Amniotic epithelial cell (primary cell): ENCODE results near the gene ATP13A3.

ENCODE experiments used
- DNase-seq: peaks from one replicate; pipeline ENCODE4 v3.0.0-alpha.2; 2010; ENCODE audit warnings: low read depth

ATP13A3 gene

DNA sequence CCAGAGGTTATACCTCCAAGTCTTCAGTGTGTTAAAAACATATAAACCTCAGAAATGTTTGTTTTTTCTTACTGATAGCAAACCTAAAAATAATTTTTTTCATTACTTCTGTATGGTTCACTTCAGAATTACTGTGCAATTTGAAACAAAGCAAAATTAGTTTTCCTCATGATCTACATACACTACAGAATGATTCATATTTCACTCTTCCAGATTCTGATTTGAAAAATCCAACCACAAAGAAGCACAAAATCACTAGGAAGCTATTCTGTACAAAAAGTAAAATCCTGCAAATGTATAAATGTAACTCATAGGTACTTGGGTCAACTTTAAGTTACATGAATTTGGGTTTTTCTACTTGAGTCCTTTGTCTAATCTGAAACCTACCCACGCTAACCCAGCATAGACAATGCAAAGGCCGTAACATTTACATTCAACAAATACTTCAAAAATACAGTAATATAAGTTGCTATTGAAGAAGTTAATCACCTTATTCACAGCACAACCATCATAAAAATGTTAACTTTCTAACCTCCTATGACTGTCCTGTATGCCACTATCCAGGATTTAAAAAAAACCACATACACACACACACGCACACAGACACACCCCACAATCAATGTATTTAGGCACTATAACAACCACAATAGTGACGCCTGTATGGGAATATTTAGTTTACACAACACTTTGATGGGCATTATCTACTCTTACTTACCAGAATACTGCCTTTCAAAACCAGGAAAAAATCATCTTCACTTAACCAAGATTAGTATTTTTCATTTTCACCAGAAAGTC lies 11.5 kb downstream of the ATP13A3 start:
- DNase-seq, result no peak

DNA sequence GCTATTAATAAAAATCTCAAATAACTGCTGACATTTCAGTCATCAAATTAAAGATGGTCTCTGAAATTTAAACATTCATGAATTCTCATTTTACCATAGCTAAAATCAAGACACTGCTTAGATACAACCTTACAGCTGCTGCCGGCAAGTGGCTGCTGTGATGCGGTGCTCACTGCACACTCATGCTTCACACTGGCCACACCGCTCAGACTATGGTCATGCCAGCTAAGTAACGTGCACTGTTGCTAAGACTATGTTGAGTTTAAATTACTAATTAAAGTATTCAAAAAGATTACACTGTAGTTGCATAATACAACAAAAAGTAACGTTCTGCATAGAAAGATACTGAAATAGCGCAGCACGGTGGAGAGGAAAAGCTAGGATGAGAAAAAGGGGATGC lies 12.1 kb downstream of the ATP13A3 start:
- DNase-seq, result no peak

DNA sequence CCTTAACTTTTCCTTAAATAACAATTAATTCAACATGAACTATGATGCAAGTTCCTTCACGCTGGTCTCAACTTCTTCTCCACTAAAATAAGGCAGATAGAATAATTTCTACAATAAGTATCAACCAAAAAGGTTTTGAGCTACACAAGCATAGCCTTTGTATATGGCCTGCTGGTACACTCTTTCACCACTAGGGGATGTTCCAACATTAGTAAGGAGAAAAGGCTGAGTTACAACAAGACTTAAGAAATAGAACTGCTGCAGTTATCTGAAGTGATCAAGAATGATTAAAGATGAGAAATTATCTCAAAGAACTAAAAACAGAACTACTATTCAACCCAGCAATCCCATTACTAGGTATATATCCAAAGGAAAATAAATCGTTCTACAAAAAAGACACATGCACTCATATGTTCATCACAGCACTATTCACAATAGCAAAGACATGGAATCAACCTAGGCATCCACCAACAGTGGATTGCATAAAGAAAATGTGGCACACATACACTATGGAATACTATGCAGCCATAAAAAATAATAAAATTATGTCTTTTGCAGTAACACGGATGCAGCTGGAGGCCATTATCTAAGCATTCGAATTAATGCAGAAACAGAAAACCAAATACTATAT lies 14.4 kb downstream of the ATP13A3 start:
- peak; percentile 81 for DNase-seq

DNA sequence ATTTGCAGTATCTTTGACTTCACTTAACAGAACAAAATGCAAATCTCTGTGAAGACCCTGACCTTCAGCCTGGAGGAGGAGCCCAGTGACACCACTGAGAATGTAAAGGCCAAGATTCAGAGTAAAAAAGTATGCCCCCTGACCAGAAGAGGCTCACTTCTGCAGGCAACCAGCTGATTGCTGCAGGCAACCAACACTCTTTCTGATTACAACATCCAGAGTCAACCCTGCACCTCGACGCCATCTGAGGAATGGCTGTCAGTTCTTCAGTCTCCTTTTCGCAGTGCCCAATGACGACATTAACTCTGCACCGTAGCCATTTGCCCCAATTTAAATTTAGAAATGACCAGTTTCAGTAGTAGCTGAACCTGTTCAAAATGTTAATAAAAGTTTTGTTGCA lies 14.9 kb downstream of the ATP13A3 start:
- no peak for DNase-seq

DNA sequence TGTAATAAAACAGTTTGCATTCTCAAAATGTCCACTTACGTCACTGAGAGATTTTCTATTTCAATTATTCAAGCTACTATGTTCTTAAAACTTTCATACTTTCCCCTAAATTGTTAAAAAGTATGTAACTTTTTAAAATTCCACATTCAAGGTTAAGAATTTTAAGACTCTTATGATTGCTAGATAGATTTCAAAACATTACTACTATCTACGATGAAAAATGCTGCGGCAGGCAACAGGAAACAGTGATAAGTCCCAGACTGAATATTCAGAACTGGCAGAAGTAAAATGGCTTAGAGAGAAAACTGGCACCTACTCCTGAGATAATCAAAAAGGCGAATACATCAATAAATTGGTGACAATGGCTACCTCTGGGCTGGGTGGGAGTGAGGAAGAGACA lies 16.2 kb downstream of the ATP13A3 start:
- DNase-seq, result peak; percentile 57

DNA sequence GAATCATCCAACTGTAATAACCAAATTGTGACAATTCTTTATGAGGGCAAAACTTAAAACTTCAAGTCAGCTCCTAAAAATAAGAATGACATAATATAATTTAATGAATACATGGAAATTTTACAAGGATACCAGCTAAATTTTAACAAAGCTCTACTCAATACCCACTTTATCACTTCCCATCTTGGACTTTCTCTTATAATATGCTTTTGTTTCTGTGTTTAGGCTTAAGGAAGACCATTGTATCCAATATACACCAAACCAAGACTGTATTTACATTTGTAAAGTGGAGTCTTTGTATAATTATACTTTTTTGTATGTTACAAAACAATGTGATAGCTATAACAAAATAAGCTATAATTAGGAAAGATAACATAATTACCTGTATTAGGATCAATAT lies 16.8 kb downstream of the ATP13A3 start:
- no peak for DNase-seq

DNA sequence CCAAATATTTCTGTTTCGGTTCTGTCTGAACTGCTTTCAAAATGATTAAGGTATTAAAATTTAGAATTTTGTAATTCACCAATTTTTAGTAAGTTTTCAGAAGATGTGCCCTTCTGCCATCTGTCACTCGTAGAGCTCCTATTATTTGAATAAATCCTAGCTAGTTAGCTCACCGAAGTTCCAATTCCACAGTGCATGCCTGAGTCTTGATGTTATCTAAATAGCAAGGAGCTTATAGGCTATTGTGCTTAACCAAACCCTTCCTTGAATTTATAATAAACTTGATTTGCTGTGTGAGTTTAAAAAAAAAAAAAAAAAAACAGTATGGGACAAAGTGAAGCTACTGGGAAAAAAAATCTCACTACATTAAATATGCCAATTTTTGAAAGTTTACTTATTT lies 18.7 kb downstream of the ATP13A3 start:
- no peak for DNase-seq

DNA sequence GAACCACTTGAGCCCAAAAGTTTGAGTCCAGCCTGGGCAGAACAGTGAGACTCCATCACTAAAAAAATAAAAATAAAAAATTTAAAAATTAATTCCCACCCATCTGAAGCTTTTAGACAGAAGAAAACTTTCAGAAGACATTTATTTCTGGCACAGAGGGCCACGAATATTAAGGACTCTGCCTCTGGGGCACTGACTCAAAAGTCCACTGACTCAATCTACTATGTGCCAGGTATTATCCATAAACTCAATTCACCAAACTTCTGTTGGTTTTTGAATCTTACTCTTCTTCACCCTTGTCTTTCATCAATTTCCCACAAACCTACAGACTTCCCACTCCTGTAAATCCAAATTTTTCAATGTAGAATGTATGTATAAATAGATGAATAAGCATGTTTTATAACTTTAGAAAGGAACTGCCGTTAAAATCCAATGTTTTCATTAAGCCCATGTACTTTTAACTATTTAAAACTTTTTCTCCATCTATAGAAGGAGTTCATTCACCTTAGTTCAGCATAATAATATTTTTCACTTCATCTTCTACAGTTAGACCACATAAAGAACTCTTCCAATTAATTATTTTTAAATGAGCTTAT lies 19.9 kb downstream of the ATP13A3 start:
- DNase-seq, result no peak

DNA sequence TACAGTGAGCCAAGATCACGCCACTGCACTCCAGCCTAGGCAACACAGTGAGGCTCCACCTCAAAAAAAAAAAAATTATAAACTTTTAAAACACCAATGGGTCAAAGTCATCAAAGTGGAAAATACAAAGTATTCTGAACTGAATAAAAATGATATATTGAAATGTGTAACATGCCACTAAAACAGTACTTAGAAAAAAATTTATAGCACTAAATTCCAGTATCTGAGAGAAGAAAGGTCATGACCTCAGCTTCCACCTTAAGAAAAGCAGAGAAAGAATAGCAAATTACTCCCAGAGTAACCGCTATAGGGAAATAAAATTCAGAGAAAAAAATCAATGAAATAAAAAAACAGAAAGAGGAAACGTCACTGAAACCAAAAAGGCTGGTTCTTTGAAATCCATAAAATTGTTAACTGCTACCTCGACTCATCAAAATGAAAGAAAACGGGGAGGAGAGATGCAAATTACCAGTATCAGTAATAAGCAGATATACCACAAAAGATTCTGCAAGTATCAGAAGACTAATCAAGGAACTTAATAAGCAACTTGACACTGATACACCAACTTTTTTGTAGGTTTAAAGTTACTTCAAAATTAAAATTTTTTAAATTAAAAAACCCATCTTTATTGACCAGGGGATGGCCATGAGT lies 20.8 kb downstream of the ATP13A3 start:
- DNase-seq, result no peak

DNA sequence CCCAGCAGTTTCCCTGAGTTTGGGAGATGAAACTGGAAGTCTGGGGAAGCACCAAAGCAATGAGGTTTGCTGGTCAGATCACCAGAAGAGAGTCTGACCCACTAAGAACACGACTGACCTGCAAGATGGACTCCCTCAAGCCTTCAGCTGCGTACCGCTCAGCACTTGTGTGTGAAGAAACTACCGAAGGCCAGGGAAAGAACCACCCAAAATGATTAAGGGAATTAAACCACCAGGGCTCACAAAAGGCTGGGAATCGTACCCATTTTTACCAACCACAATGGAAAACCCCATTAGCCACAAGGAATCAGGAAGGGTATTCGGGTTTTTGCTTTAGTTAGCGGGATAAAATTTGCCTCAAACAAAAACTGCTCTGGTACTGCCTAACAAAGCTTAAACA lies 21.6 kb downstream of the ATP13A3 start:
- no peak for DNase-seq

DNA sequence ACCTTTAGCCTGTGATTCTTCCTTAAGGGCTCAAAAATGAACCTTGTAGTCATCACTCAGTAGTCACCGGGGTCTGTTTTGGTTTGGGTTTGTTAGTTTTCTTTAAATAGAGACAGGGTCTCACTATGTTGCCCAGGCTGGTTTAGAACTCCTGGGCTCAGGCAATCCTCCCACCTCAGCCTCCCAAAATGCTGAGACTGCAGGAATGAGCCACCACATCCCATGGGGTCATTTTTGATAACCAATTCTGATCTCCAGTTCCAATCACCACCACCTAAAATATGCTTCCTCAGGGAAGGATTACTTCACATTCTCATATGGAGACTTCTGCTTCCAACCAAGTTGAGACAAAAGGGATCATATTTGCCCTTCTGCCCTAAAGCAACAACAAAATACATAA lies 22.1 kb downstream of the ATP13A3 start:
- no peak for DNase-seq

DNA sequence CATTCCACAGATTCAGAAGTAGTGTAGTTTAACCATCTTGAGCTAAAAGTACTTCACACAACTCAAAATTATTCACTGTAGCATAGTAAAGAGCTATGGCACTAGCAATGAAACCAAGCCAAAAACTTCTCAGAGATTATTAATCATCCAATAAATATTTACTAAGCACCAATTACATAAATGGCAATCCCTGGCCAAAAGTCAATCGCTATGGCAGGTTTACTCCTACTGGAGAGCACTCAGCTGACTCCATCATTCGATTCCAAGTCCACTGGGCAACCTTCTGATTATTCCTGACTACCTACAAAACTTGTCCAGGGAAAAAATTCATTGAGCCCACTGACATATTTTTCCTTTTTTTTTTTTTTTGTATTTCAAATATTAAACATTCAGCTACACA lies 23.9 kb downstream of the ATP13A3 start:
- DNase-seq, result no peak

DNA sequence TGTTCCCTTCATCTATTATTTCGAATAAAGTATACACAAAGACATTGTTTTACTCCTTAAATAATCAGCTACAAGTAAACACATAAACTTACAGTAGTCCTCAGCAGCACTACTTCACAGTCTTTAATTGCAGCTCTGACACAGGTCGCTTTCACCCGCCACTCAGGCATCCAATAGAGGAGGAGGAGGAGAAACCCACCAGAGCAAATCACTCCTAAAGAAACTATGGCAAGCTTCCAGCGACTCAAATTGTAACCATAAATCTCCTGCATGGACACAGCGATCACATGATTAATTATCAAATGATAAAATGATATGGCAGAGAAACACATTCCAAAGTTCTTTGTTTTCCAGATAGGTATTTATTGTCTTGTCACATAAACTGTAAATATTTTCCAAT lies 26.2 kb downstream of the ATP13A3 start:
- no peak for DNase-seq

DNA sequence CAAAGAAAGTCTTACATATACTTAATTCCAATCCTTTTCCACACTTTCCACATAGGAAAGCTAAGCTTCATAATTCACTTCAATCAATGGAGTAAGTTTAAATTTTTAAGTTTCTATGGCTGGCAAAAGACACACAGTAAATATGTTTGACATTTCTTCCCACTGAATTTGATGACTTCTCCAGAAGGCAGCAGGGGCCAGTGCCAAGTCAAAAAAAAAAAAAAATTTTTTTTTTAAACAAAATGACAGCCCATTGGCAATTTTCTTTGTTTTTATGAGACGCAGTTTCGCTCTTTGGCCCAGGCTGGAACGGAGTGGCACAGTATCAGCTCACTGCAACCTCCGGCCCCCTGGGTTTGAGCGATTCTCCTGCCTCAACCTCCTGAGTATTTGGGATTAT lies 28.7 kb downstream of the ATP13A3 start:
- no peak for DNase-seq

DNA sequence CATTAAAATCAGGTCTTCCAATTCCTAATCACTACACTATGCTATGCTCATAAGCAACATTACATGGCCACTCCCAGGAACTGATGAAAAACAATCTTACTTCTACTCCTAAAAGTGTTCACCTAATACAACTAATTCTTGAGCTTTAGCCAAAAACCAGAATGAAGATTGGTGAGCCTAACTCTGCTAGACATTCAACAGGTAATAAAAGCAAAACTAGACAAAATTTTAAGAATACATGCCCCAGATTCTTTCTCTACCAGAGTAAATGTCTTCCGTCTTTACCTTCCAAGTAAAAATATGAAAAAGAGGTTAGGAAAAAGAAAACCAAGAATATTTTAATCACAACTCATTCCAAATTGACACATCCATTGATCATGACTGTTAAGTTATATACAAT lies 31.3 kb downstream of the ATP13A3 start:
- no peak for DNase-seq

DNA sequence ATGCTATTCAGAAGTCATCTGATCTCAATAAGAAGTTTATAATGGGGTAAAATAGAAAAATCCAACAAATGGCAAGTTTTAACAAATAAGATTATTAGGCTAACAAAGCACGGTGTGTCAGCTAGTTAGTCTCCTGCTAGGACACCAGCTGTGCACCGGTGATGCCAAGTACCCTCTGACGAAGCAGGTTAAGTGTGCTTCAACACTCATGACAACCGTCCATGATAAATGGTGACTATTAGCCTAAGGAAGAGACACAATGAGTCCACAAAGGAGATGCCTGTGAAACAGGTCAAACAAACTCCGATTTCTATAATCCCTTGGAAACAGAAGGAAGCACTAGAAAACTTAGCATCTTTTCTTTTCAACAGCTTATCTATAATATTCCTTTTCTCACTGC lies 36.5 kb downstream of the ATP13A3 start:
- DNase-seq, result no peak

DNA sequence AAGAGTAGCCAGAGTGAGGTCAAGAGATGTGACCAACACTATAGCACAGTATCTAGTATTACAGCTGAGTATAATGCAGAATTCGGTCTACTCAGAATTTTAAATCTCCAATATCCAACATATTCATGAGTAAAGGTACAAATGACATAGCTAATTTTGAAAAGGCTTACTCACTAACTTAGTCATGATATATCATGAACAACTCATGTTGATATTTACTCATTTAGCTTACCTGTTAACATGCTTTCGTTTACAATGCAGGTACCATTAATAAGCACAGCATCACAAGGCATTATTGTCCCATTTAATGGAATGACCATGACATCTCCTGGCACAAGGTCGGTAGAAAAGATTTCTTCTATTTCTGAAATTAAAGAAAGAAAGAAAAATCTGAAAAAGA lies 36.9 kb downstream of the ATP13A3 start:
- DNase-seq, result no peak

DNA sequence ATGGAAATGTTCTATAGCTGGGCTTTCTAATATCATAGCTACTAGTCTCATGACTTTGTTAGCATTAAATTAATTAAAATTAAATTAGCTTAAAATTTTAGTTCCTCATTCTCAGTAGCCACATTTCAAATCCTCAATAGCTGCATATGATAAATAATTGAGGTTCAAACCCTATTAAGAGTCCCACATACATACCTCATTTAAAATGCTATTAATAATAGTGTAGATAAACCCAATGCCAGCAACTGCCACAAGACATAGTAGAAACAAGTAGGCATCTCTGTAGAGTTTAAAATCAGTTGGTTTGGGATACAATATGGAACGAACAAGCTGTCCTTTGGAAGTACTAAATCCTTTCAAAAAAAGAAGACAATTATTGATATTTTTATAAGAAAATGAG lies 39.1 kb downstream of the ATP13A3 start:
- no peak for DNase-seq

DNA sequence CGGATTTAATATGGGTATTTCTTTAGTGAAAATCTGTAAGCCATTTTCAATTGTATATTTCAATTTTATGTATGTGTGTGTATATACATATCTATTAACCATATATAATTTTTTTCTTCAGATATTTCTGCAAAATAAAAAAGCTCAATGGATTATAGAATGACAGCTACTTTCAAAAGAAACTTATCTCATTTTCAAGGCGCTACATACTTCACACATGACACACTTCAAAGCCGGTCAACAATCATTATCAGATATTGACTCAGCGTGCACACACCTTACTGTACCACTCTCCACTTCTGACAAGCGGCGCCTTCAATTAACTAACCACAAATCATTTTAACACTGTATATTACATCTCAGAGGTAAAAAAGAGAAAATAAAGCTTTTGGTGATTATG lies 39.6 kb downstream of the ATP13A3 start:
- DNase-seq, result no peak

DNA sequence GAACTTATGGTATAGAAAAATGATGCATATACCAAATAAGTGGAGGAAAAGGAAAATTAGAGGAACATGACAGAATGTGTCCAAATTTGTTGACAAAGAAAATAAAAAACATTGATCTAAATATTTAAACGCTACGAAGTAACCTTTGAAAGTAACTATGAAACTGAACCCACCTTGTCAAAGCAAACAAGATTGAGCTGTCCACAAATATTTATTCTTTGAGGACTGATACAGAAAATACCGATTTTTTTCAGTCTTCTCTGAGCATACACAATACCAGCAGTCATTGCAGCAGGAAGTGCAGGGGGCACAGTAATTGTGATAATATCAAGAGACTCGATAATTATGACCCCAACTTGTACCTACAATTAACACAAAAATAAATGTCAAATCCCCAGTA lies 40.0 kb downstream of the ATP13A3 start:
- DNase-seq, result no peak

DNA sequence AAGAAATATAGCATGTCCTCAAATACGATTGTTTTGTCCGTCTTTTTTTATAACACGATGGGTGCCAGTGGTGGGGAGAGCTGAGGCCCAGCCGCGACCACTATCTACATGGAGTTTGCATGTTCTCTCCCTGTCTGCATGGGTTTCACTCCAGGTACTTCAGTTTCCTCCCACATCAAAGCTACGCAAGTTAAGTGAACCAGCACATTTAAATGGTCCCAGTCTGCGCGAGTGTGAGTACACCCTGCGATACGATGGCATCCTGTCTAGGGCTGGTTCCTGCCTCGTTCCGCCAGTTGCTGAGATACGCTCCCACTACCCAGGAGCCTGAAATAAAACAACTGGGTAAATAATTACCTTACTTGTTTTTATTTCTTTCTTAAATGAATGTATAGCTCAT lies 40.6 kb downstream of the ATP13A3 start:
- DNase-seq, result no peak

DNA sequence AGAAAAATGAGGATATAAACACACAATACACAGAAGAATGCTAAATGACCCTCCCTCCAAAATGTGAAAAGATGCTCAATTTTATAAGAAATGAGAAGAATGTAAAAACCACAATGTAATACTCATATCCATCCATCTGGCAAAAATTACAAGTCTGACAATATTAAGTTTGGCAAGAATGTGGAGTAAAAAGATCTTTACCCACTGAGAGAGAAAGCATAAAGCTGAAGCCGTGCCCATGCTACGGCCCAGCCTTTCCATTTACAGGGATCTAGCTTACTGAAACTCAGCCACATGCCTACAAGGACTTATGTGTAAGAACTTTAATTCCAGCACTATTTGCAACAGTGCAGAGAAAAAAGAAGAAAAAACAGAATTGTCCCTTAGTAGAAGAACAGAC lies 42.9 kb downstream of the ATP13A3 start:
- no peak for DNase-seq

DNA sequence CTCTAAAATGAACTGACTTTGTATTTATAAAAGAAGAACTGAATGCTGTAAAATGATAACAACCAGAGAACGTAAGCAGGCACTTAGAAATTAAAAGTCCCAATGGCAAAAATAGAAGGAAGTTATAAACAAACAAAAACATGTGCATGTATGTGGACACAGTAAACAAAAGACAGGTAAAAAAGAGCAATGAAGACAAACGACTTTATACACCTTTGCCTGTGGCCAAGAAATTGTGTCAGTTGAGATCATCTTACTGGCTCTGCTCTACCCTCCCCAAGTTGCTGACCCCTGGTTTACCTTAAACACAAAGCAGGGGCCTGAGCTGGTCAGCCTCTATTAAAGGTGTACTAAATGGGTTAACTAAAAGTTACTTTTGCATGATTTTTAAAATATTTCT lies 46.0 kb downstream of the ATP13A3 start:
- no peak for DNase-seq
